HEK293 (cell line): Measurements from ENCODE around the gene CCDC127.

ENCODE experiments used
- ATF2 ChIP-seq: fragments of 450-650 bp; formaldehyde crosslinking; IDR thresholded peaks from 2 replicates; pipeline ENCODE4 v1.5.1; 2016; ENCODE audit warnings: missing biosample characterization, missing genetic modification characterization, low read depth
- CTCF ChIP-seq: fragments of 450-650 bp; formaldehyde crosslinking; IDR thresholded peaks from 2 replicates; pipeline ENCODE4 v1.5.1; 2016; ENCODE audit warnings: missing biosample characterization, missing genetic modification characterization
- KLF8 ChIP-seq: fragments of 450-650 bp; formaldehyde crosslinking; IDR thresholded peaks from 2 replicates; pipeline ENCODE4 v1.5.1; 2016; ENCODE audit warnings: missing biosample characterization, missing genetic modification characterization
- KLF9 ChIP-seq: fragments of 450-650 bp; formaldehyde crosslinking; IDR thresholded peaks from 2 replicates; pipeline ENCODE4 v1.5.1; 2016; ENCODE audit warnings: missing biosample characterization, missing genetic modification characterization, low read depth
- PRDM4 ChIP-seq: fragments of 450-650 bp; formaldehyde crosslinking; IDR thresholded peaks from 2 replicates; pipeline ENCODE4 v1.5.1; 2017; ENCODE audit warnings: missing biosample characterization, missing genetic modification characterization
- ZBTB20 ChIP-seq: fragments of 450-650 bp; formaldehyde crosslinking; IDR thresholded peaks from 2 replicates; pipeline ENCODE4 v1.5.1; 2016; ENCODE audit warnings: missing biosample characterization, missing genetic modification characterization
- ZFP3 ChIP-seq: fragments of 450-650 bp; formaldehyde crosslinking; IDR thresholded peaks from 2 replicates; pipeline ENCODE4 v1.5.1; 2016; ENCODE audit warnings: low read depth, missing biosample characterization, missing genetic modification characterization
- ZNF302 ChIP-seq: fragments of 450-650 bp; formaldehyde crosslinking; IDR thresholded peaks from 2 replicates; pipeline ENCODE4 v1.5.1; 2016; ENCODE audit warnings: missing biosample characterization, missing genetic modification characterization, low read depth
- ZNF311 ChIP-seq: fragments of 450-650 bp; formaldehyde crosslinking; IDR thresholded peaks from 2 replicates; pipeline ENCODE4 v1.5.1; 2017; ENCODE audit warnings: missing biosample characterization, missing genetic modification characterization, borderline replicate concordance
- ZNF580 ChIP-seq: fragments of 450-650 bp; formaldehyde crosslinking; IDR thresholded peaks from 2 replicates; pipeline ENCODE4 v1.5.1; 2016; ENCODE audit warnings: missing biosample characterization, missing genetic modification characterization
- ZNF626 ChIP-seq: fragments of 450-650 bp; sonication (Bioruptor Pico); formaldehyde crosslinking; IDR thresholded peaks from 2 replicates; pipeline ENCODE4 v1.5.1; 2018; ENCODE audit warnings: missing biosample characterization, missing genetic modification characterization, inconsistent platforms
- ZNF629 ChIP-seq: fragments of 450-650 bp; formaldehyde crosslinking; IDR thresholded peaks from 2 replicates; pipeline ENCODE4 v1.5.1; 2017; ENCODE audit warnings: missing biosample characterization, missing genetic modification characterization
- ZSCAN23 ChIP-seq: fragments of 450-650 bp; formaldehyde crosslinking; IDR thresholded peaks from 2 replicates; pipeline ENCODE4 v1.5.1; 2016; ENCODE audit warnings: missing biosample characterization, missing genetic modification characterization

GRCh38 chr5:198516-199196, 19.3 kb downstream of the CCDC127 start:
- TF ChIP-seq CTCF (tag by site-specific recombination) (no peak), ZNF629 (tag by site-specific recombination) (no peak), ZNF626 (tag by site-specific recombination) (no peak), ZBTB20 (tag by site-specific recombination) (no peak), ZSCAN23 (tag by site-specific recombination) (no peak), ZFP3 (tag by site-specific recombination) (no peak), PRDM4 (no peak), ZNF311 (tag by site-specific recombination) (no peak), ZNF302 (tag by site-specific recombination) (no peak), KLF9 (tag by site-specific recombination) (no peak), KLF8 (tag by site-specific recombination) (no peak), ATF2 (tag by site-specific recombination) (no peak), ZNF580 (tag by site-specific recombination) (no peak)
